ENCODE measurements around the gene WDR43.

The WDR43 gene

GRCh38 chr2:28909655-28910353 is 15.3 kb downstream of the WDR43 start:
- no peak for DNase-seq

GRCh38 chr2:28915939-28916338 is 21.5 kb downstream of the WDR43 start:
- DNase-seq = no peak

DNA sequence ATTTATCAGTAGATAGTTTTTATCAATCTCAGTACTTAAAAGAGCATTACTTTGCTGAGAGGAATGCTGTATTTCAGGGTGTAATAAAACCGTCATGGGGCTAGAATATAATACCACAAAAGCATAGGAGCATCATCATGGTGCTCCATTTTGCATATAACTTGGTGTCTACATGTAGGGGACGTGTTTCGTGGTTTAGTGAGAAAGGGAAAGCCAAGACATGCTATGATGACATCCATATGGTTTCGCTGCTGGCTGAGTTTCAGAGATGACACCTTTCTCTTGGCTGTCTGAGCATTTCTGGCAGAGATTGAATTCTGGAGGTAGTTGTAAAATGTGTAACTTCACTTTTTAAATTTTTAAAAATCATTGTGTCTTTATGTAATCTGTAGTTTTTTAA is 32.4 kb downstream of the WDR43 start:
- no peak for DNase-seq

- no peak for DNase-seq
Measured at GRCh38 chr2:28927469-28927868, 33.0 kb downstream of the WDR43 start.

- DNase-seq = no peak
Measured at GRCh38 chr2:28927878-28928277, 33.4 kb downstream of the WDR43 start.

DNA sequence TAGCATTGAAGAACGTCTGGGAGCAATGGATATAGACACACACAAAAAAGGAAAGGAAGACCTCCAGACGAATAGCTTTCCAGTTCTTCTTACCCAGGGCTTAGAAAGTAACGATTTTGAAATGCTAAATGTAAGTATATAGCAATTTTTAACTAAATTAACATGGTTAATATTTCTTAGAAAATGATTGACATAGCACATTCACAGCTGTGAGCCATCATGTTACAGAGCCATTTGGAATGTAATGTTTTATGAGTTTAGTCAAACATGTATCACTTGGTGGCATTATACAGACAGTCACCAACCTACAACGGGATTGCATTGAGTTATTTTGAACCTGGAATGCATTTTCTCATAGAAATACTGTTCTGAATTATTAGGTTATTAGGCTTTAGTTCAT is 35.1 kb downstream of the WDR43 start:
- DNase-seq = no peak

- no peak for DNase-seq
Measured at GRCh38 chr2:28930205-28930604, 35.7 kb downstream of the WDR43 start.

DNA sequence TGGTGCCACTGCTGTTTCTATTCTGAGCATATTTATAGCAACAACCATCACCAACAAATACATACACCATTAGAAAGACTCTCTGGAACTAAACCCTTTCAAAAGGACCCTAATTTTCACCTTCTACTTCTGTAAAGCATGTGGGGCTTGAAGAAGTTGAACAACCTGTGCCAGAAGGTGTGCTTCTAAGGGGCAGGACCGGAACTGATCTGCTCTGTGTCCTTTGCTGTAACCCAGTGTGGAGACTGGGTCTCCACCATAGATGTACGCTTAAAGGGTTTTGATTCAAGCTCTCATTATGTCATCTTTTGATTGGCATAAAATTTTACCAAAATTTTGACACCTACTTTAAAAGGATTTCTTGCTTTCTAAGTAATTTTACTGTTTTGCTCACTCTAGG is 40.3 kb downstream of the WDR43 start:
- no peak for DNase-seq

- no peak for DNase-seq
Measured at GRCh38 chr2:28941008-28941407, 46.5 kb downstream of the WDR43 start.

- DNase-seq = no peak
Measured at GRCh38 chr2:28944535-28945248, 50.2 kb downstream of the WDR43 start.

- no peak for DNase-seq
Measured at GRCh38 chr2:28948160-28948559, 53.7 kb downstream of the WDR43 start.

DNA sequence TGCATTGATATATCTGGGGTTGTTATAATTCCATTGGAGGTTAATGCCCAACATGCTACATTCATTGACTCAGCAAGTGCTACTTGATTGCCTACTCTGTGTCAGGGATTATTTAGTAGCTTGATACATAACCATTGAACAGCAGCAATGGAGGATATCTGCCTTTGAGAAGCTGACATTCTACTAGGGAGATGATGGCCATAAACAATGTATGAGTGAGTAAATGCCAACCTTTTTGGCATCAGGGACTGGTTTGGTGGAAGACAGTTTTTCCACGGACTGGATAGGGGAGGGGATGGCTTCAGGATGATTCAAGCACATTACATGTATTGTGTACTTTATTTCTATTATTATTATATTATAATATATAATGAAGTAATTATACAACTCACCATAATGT is 54.7 kb downstream of the WDR43 start:
- DNase-seq = no peak

GRCh38 chr2:28949617-28950305 is 55.3 kb downstream of the WDR43 start:
- no peak for DNase-seq

GRCh38 chr2:28950941-28951630 is 56.6 kb downstream of the WDR43 start:
- no peak for DNase-seq

- DNase-seq = no peak
Measured at GRCh38 chr2:28951910-28952835, 57.7 kb downstream of the WDR43 start.

GRCh38 chr2:28952836-28953211 is 58.4 kb downstream of the WDR43 start:
- DNase-seq = peak; percentile 70

GRCh38 chr2:28955467-28955866 is 61.0 kb downstream of the WDR43 start:
- no peak for DNase-seq

- no peak for DNase-seq
Measured at GRCh38 chr2:28956415-28956826, 62.0 kb downstream of the WDR43 start.

GRCh38 chr2:28956890-28957289 is 62.4 kb downstream of the WDR43 start:
- peak; percentile 35 for DNase-seq

DNA sequence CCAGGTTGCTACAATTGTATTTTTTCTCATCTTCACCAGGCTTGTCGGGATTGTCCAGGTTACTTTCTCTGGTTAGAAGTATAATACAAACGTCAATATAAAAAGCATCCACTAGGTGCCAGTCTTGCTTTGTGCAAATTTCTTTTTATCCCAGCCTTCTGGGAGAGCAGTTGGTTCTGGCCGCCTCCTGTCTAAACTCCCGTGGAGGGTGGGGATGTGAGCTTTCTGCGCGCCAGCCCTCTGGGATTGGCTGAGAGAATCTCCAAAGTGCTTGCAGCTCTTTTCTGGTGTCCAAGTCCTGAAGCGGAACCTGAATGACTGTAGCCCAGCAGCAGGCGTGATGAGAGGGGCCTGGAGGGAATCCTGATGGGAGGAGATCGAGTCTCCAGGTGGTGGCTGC is 64.2 kb downstream of the WDR43 start:
- DNase-seq = peak; percentile 86

DNA sequence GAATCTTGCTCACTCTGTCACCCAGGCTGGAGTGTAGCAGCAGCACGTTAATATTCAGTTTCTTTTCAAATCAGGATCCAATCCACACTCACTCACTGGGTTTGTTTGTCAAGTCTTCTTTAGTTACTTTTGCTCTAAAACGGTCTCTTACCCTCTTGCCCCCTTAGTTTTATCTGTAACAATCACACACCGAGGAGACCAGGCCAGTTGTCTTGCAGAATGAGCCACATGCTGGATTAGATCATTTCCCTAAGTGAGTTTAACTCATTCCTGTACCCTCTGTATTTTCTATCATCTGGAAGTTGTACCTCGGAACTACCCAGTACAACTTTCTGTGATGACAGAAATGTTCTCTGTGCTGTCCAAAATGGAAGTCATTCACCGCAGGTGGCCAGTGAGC is 65.9 kb downstream of the WDR43 start:
- no peak for DNase-seq

GRCh38 chr2:28962505-28962904 is 68.0 kb downstream of the WDR43 start:
- no peak for DNase-seq

Measured in NCI-H2171 (cell line).